ENCODE results near the gene IFIT3. TPM values are rescaled to one million over a fixed set of nuclear protein-coding genes. Genes with fewer than 3 reads are reported as not detected.

Gene IFIT3
- total and polyA plus RNA-seq, 2 donors (not counting 1 experiment from before 2014, with no cell fraction given) = 1.5 to 4.2 TPM

DNA sequence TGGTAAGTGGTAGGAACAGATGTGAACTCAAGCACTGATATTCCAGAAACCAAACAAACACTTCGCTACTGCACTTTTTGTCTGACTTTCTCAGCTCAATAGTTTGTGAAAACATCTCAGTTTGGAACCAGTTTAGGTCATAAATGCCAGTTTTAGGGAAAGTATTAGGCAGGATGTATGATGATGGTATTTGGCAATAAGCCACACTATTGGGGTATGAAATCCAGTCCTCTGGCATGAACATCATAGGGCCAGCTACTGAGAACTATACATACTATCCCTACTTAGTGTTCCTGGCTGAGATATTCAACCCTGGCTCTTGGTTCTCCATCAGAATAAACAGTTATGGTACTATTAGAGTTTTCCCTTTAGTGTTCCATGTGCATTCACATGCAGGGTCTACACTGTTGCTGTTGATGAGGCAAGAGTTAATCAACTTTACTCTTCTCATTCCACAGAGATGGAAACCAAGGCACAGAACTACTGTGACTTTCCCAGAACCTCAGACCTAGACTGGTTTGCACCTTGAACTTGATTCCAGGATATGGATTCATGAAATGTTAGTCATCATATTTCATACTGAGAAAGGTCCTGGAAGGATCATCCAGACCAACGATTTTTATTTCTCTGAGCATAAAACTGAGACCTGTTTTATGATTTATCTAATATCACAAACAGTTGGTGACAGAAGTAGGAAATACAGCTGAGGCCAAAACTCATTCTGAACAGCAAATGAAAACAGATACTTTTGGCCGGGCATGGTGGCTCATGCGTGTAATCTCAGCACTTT, 46.0 kb upstream of the IFIT3 start:
- Mint-ChIP-seq H3K9me3 (ENCODE audit: insufficient read depth) (no peaks in the 10 kb centered on the region), H3K4me1 (peaks cover 2% of the 10 kb centered on the region)
- CTCF ChIA-PET = interaction anchor here (0.8 kb wide), 1 partner anchor 88 kb away, joined by 3 read pairs; no protein-coding TSS in a partner anchor

More for the DNA sequence above, 46.0 kb upstream of the IFIT3 start:
- TF ChIP-seq EZH2 (IDR thresholded peaks at IDR 0.05; ENCODE audit: borderline replicate concordance, insufficient read depth, low read depth, low read length, poor library complexity, severe bottlenecking) = no peak
- TF ChIP-seq, protein P1, sequence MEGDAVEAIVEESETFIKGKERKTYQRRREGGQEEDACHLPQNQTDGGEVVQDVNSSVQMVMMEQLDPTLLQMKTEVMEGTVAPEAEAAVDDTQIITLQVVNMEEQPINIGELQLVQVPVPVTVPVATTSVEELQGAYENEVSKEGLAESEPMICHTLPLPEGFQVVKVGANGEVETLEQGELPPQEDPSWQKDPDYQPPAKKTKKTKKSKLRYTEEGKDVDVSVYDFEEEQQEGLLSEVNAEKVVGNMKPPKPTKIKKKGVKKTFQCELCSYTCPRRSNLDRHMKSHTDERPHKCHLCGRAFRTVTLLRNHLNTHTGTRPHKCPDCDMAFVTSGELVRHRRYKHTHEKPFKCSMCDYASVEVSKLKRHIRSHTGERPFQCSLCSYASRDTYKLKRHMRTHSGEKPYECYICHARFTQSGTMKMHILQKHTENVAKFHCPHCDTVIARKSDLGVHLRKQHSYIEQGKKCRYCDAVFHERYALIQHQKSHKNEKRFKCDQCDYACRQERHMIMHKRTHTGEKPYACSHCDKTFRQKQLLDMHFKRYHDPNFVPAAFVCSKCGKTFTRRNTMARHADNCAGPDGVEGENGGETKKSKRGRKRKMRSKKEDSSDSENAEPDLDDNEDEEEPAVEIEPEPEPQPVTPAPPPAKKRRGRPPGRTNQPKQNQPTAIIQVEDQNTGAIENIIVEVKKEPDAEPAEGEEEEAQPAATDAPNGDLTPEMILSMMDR (IDR thresholded peaks at IDR 0.05) = no peak
- H3K27me3 ChIP-seq (replicated peaks in 1 of 4; ENCODE audit: control extremely low read depth in 1 of 4, control insufficient read depth in 3 of 4, insufficient read depth in 4 of 4, low read length in 3 of 4) = no peaks in the 10 kb centered on the region
- H3K4me3 Mint-ChIP-seq = no peak overlapping the region
- H3K27ac Mint-ChIP-seq = no peak overlapping the region
- no peak overlapping the region for H3K4me2 ChIP-seq (replicated peaks; ENCODE audit: low read depth, low read length, poor library complexity, severe bottlenecking)
- POLR2A ChIA-PET = no interaction called here
- no peak overlapping the region for H3K9ac ChIP-seq (ENCODE audit: low read length)
- ATAC-seq (ENCODE audit: low read depth) (no peak), DNase-seq (no peak)
- no peak overlapping the region for H2AFZ ChIP-seq (ENCODE audit: insufficient read depth, low read depth, low read length, poor library complexity, severe bottlenecking)
- 94% methylated on average over 2 of the region's 4 CpGs for WGBS (ENCODE audit: insufficient coverage)
- H3K27me3 Mint-ChIP-seq = no peaks in the 10 kb centered on the region
- H3K36me3 ChIP-seq (replicated peaks in 1 of 2; ENCODE audit: control extremely low read depth in 1 of 2, control insufficient read depth in 1 of 2, extremely low read depth in 1 of 2, insufficient read depth in 2 of 2, low read length in 1 of 2) = no peaks in the 10 kb centered on the region
- H3K9me3 ChIP-seq (ENCODE audit: control extremely low read depth in 1 of 3, control insufficient read depth in 2 of 3, insufficient read depth in 1 of 3, low read length in 2 of 3) = no peaks in the 10 kb centered on the region
- H3K4me1 ChIP-seq (ENCODE audit: control insufficient read depth in 2 of 2, insufficient read depth in 2 of 2, low read length in 2 of 2) = no peaks in the 10 kb centered on the region
- intact Hi-C loops (cut with micrococcal nuclease) = no loop called here
- no peaks in the 10 kb centered on the region for H4K20me1 ChIP-seq (ENCODE audit: control insufficient read depth, insufficient read depth, low read length, poor library complexity, severe bottlenecking)
- H3K79me2 ChIP-seq (ENCODE audit: control insufficient read depth, insufficient read depth, low read length) = no peaks in the 10 kb centered on the region
- H3K27ac ChIP-seq (ENCODE audit: low read length in 2 of 2) = no peak overlapping the region
- H3K4me3 ChIP-seq (ENCODE audit: control extremely low read depth in 1 of 5, extremely low read depth in 1 of 5, insufficient read depth in 1 of 5, low read depth in 2 of 5, low read length in 4 of 5) = no peak overlapping the region
